Stomach (tissue), 4 donors: ENCODE results near the gene SIAH2.

Source experiments
- CTCF ChIP-seq, 7 experiments: fragments of 450-650 bp in 4 of 7; fragments of 200-600 bp in 3 of 7; sonication (generic) in 3 of 7; IDR thresholded peaks; one replicate each; pipeline ENCODE4 v1.5.1; 2016 to 2019; ENCODE audit warnings: antibody characterized with exemption in 7 of 7, control low read depth in 2 of 7, mild to moderate bottlenecking in 1 of 7
- EP300 ChIP-seq: sonication (generic); formaldehyde crosslinking; IDR thresholded peaks from one replicate; pipeline ENCODE4 v1.6.1; 2017; ENCODE audit warnings: antibody characterized with exemption

- no peak for TF ChIP-seq CTCF (IDR thresholded peaks at IDR 0.05)
- no peak for TF ChIP-seq EP300
Observed at GRCh38 chr3:150747886-150748683, 14.9 kb downstream of the SIAH2 start.
